Renal cortical epithelial cell (primary cell): ENCODE data around the gene PROC. TPM values are rescaled to one million over a fixed set of nuclear protein-coding genes. Genes with fewer than 3 reads are reported as not detected.
"Not testable (repeated sequence)": the region's sequence is repeated elsewhere in the genome, so short reads cannot be mapped to it uniquely, and the experiment has no call there.

ENCODE experiments used
- DNase-seq: peaks from one replicate; pipeline ENCODE4 v3.0.0-alpha.2; 2011; ENCODE audit warnings: low read depth
- total RNA-seq: library from RNA; depleted of rRNA; stranded (reverse); fragments of >200 nt; gene quantifications from 2 replicates; pipeline ENCODE4 v1.2.3, GENCODE V29; 2014

The PROC gene
- total RNA-seq, 1 donor from 2014 or later, result 0.25 TPM

GRCh38 chr2:127394492-127394891 lies 23.7 kb upstream of the PROC start:
- DNase-seq, result no peak

GRCh38 chr2:127397568-127398238 lies 20.5 kb upstream of the PROC start:
- DNase-seq, result no peak

- peak; percentile 93 for DNase-seq
Observed at GRCh38 chr2:127398239-127398590, 20.0 kb upstream of the PROC start.

GRCh38 chr2:127400533-127400896 lies 17.7 kb upstream of the PROC start:
- DNase-seq, result no peak

GRCh38 chr2:127400897-127401756 lies 17.1 kb upstream of the PROC start:
- DNase-seq, result peak; percentile 64

GRCh38 chr2:127401757-127402695 lies 16.2 kb upstream of the PROC start:
- DNase-seq, result no peak

- no peak for DNase-seq
Observed at GRCh38 chr2:127403460-127403859, 14.8 kb upstream of the PROC start.

- no peak for DNase-seq
Observed at GRCh38 chr2:127404466-127405254, 13.6 kb upstream of the PROC start.

GRCh38 chr2:127405255-127405610 lies 13.0 kb upstream of the PROC start:
- no peak for DNase-seq

GRCh38 chr2:127406454-127406853 lies 11.8 kb upstream of the PROC start:
- DNase-seq, result no peak

- no peak for DNase-seq
Observed at GRCh38 chr2:127407091-127407490, 11.1 kb upstream of the PROC start.

GRCh38 chr2:127407661-127408003 lies 10.6 kb upstream of the PROC start:
- no peak for DNase-seq

GRCh38 chr2:127408004-127408806 lies 10.0 kb upstream of the PROC start:
- DNase-seq, result peak; percentile 57

GRCh38 chr2:127408807-127409099 lies 9.5 kb upstream of the PROC start:
- DNase-seq, result no peak

- DNase-seq, result not testable (repeated sequence)
Observed at GRCh38 chr2:127409716-127410115, 8.5 kb upstream of the PROC start.

- DNase-seq, result peak; percentile 72
Observed at GRCh38 chr2:127410871-127411652, 7.2 kb upstream of the PROC start.

GRCh38 chr2:127411653-127412369 lies 6.4 kb upstream of the PROC start:
- peak; percentile 64 for DNase-seq

GRCh38 chr2:127413200-127413599 lies 5.0 kb upstream of the PROC start:
- no peak for DNase-seq
